Measurements from ENCODE around the gene USH2A. TPM values are rescaled to one million over a fixed set of nuclear protein-coding genes. Genes with fewer than 3 reads are reported as not detected.

The USH2A gene
- total RNA-seq, 1 donor from 2014 or later = 0.02 TPM

- Histone ChIP-seq H3K27ac (ENCODE audit: low read depth, low read length) (no peak overlapping the region), H3K9ac (ENCODE audit: low read length) (no peak overlapping the region), H3K9me3 (ENCODE audit: insufficient read depth, low read depth, low read length) (no peaks in the 10 kb centered on the region), H4K20me1 (ENCODE audit: insufficient read depth, low read length) (no peaks in the 10 kb centered on the region), H3K4me1 (ENCODE audit: insufficient read depth, low read length) (no peaks in the 10 kb centered on the region), H3K36me3 (ENCODE audit: insufficient read depth, low read length) (no peaks in the 10 kb centered on the region), H3K4me3 (ENCODE audit: insufficient read depth, low read depth, low read length) (no peak overlapping the region), H3K27me3 (ENCODE audit: insufficient read depth, low read length) (no peaks in the 10 kb centered on the region), H3K4me2 (ENCODE audit: low read length) (no peak overlapping the region), H2AFZ (ENCODE audit: low read depth, low read length) (no peak overlapping the region), H3K79me2 (ENCODE audit: insufficient read depth, low read length) (no peaks in the 10 kb centered on the region)
- no peak for TF ChIP-seq EZH2 (IDR thresholded peaks at IDR 0.05; ENCODE audit: insufficient read depth, low read length)
- TF ChIP-seq, protein P1, sequence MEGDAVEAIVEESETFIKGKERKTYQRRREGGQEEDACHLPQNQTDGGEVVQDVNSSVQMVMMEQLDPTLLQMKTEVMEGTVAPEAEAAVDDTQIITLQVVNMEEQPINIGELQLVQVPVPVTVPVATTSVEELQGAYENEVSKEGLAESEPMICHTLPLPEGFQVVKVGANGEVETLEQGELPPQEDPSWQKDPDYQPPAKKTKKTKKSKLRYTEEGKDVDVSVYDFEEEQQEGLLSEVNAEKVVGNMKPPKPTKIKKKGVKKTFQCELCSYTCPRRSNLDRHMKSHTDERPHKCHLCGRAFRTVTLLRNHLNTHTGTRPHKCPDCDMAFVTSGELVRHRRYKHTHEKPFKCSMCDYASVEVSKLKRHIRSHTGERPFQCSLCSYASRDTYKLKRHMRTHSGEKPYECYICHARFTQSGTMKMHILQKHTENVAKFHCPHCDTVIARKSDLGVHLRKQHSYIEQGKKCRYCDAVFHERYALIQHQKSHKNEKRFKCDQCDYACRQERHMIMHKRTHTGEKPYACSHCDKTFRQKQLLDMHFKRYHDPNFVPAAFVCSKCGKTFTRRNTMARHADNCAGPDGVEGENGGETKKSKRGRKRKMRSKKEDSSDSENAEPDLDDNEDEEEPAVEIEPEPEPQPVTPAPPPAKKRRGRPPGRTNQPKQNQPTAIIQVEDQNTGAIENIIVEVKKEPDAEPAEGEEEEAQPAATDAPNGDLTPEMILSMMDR (IDR thresholded peaks at IDR 0.05; ENCODE audit: insufficient read depth, low read depth, low read length) = no peak
- Mint-ChIP-seq H3K36me3 (ENCODE audit: low read depth, unreplicated experiment) (no peaks in the 10 kb centered on the region), H3K27ac (ENCODE audit: unreplicated experiment) (no peak overlapping the region), H3K4me1 (ENCODE audit: low read depth, unreplicated experiment) (no peaks in the 10 kb centered on the region), H3K4me3 (ENCODE audit: unreplicated experiment) (no peak overlapping the region), H3K27me3 (ENCODE audit: low read depth, unreplicated experiment) (no peaks in the 10 kb centered on the region), H3K9me3 (ENCODE audit: unreplicated experiment) (no peaks in the 10 kb centered on the region)
- FAIRE-seq (no peak), DNase-seq (ENCODE audit: low read depth) (no peak)
Measured at GRCh38 chr1:215650446-215651149, 772.6 kb downstream of the USH2A start.

GRCh38 chr1:215648957-215649356 is 774.3 kb downstream of the USH2A start:
- FAIRE-seq (no peak), DNase-seq (ENCODE audit: low read depth) (no peak)
- Mint-ChIP-seq H3K36me3 (ENCODE audit: low read depth, unreplicated experiment) (no peaks in the 10 kb centered on the region), H3K4me3 (ENCODE audit: unreplicated experiment) (no peak overlapping the region), H3K4me1 (ENCODE audit: low read depth, unreplicated experiment) (no peaks in the 10 kb centered on the region), H3K27me3 (ENCODE audit: low read depth, unreplicated experiment) (no peaks in the 10 kb centered on the region), H3K27ac (ENCODE audit: unreplicated experiment) (no peak overlapping the region), H3K9me3 (ENCODE audit: unreplicated experiment) (no peaks in the 10 kb centered on the region)
- H3K4me2 ChIP-seq (ENCODE audit: low read length) = no peak overlapping the region
- no peak overlapping the region for H2AFZ ChIP-seq (ENCODE audit: low read depth, low read length)
- H3K9me3 ChIP-seq (ENCODE audit: insufficient read depth, low read depth, low read length) = no peaks in the 10 kb centered on the region
- no peaks in the 10 kb centered on the region for H3K27me3 ChIP-seq (ENCODE audit: insufficient read depth, low read length)
- no peak overlapping the region for H3K4me3 ChIP-seq (ENCODE audit: insufficient read depth, low read depth, low read length)
- TF ChIP-seq, protein P1 (IDR thresholded peaks at IDR 0.05; ENCODE audit: insufficient read depth, low read depth, low read length) = no peak
- no peak for TF ChIP-seq EZH2 (IDR thresholded peaks at IDR 0.05; ENCODE audit: insufficient read depth, low read length)
- H3K4me1 ChIP-seq (ENCODE audit: insufficient read depth, low read length) = no peaks in the 10 kb centered on the region
- no peak overlapping the region for H3K9ac ChIP-seq (ENCODE audit: low read length)
- H3K79me2 ChIP-seq (ENCODE audit: insufficient read depth, low read length) = no peaks in the 10 kb centered on the region
- H3K36me3 ChIP-seq (ENCODE audit: insufficient read depth, low read length) = no peaks in the 10 kb centered on the region
- no peak overlapping the region for H3K27ac ChIP-seq (ENCODE audit: low read depth, low read length)
- no peaks in the 10 kb centered on the region for H4K20me1 ChIP-seq (ENCODE audit: insufficient read depth, low read length)

DNA sequence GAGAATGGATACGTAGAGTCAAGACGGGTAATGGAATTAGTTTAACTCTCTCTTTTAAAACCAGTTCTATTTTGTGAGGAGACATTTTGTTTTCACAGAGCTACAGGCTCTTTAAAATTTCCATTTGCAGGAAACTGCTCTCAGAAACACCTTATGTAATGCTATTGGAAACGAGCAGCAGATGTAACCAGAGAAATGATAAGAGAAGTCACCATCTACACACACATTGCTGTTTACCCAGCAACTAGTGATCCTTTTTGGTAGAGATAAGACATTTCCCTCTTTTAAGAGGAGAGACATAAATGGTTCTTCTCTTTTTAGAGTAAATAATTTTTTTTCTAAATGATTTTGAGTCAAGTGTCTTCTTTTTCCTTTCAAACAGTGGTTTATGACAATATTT is 775.5 kb downstream of the USH2A start:
- no peak overlapping the region for H3K4me3 ChIP-seq (ENCODE audit: insufficient read depth, low read depth, low read length)
- DNase-seq (ENCODE audit: low read depth) (no peak), FAIRE-seq (no peak)
- H3K9me3 ChIP-seq (ENCODE audit: insufficient read depth, low read depth, low read length) = no peaks in the 10 kb centered on the region
- no peaks in the 10 kb centered on the region for H3K27me3 Mint-ChIP-seq (ENCODE audit: low read depth, unreplicated experiment)
- H3K4me3 Mint-ChIP-seq (ENCODE audit: unreplicated experiment) = no peak overlapping the region
- no peak overlapping the region for H3K9ac ChIP-seq (ENCODE audit: low read length)
- no peaks in the 10 kb centered on the region for H4K20me1 ChIP-seq (ENCODE audit: insufficient read depth, low read length)
- no peak overlapping the region for H3K27ac ChIP-seq (ENCODE audit: low read depth, low read length)
- no peak overlapping the region for H3K27ac Mint-ChIP-seq (ENCODE audit: unreplicated experiment)
- no peaks in the 10 kb centered on the region for H3K36me3 ChIP-seq (ENCODE audit: insufficient read depth, low read length)
- no peak overlapping the region for H2AFZ ChIP-seq (ENCODE audit: low read depth, low read length)
- H3K27me3 ChIP-seq (ENCODE audit: insufficient read depth, low read length) = no peaks in the 10 kb centered on the region
- H3K9me3 Mint-ChIP-seq (ENCODE audit: unreplicated experiment) = no peaks in the 10 kb centered on the region
- H3K4me1 Mint-ChIP-seq (ENCODE audit: low read depth, unreplicated experiment) = no peaks in the 10 kb centered on the region
- no peaks in the 10 kb centered on the region for H3K79me2 ChIP-seq (ENCODE audit: insufficient read depth, low read length)
- TF ChIP-seq EZH2 (IDR thresholded peaks at IDR 0.05; ENCODE audit: insufficient read depth, low read length) = no peak
- no peaks in the 10 kb centered on the region for H3K4me1 ChIP-seq (ENCODE audit: insufficient read depth, low read length)
- H3K36me3 Mint-ChIP-seq (ENCODE audit: low read depth, unreplicated experiment) = no peaks in the 10 kb centered on the region
- no peak overlapping the region for H3K4me2 ChIP-seq (ENCODE audit: low read length)
